RWPE1 (cell line): ENCODE data around the gene SGK1.
"Not testable (repeated sequence)": the region's sequence is repeated elsewhere in the genome, so short reads cannot be mapped to it uniquely, and the experiment has no call there.

Source experiments
- CTCF ChIA-PET: fragments of 350-600 bp; sonication (Branson Sonifier 250); formaldehyde crosslinking; extraction: SDS; loops from one replicate; lab custom pipeline; 2021; lab: Yijun Ruan, JAX
- POLR2A ChIA-PET: fragments of 400-600 bp; formaldehyde crosslinking; extraction: SDS; loops from one replicate; lab custom pipeline; 2020; ENCODE audit warnings: antibody characterized with exemption; ENCODE audit not compliant: low non-redundant PET; lab: Yijun Ruan, JAX
- DNase-seq: peaks from one replicate; pipeline ENCODE4 v3.0.0; 2012; ENCODE audit warnings: low spot score
- H3K27ac ChIP-seq: fragments of 450-650 bp; 2 replicates; pipeline ENCODE4 v1.5.1; 2017
- CTCF ChIP-seq: fragments of 450-650 bp; conservative IDR thresholded peaks from 2 replicates; pipeline ENCODE4 v1.5.1; 2017; ENCODE audit warnings: low read depth, mild to moderate bottlenecking

Gene SGK1

GRCh38 chr6:134322216-134322615 lies 4.3 kb upstream of the SGK1 start:
- POLR2A ChIA-PET, result no interaction called here

DNA sequence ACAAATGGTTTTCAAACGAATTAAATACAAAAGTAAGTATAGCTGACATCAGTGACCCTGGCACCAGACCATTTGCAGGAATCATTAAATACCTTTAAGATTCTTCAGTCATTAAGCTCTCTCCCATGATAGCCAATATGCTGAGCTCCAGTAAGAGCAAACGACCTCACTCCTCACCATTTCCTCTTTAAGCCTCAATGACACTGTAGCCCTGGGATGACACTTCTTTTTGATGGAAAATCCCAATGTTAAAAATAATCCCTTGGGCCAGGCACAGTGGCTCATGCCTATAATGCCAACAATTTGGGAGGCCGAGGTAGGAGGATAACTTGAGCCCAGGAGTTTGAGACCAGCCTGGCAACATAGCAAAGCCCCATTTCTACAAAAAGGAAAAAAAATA lies 3.3 kb upstream of the SGK1 start:
- no peak for DNase-seq
- ChIA-PET POLR2A (no interaction called here), CTCF (no interaction called here)
- no peak overlapping the region for H3K27ac ChIP-seq
- no peak for TF ChIP-seq CTCF

More at GRCh38 chr6:134322216-134322615, 4.3 kb upstream of the SGK1 start:
- no peak for DNase-seq
- H3K27ac ChIP-seq, result no peak overlapping the region
- CTCF ChIA-PET, result no interaction called here
- no peak for TF ChIP-seq CTCF

GRCh38 chr6:134319686-134320085 lies 1.8 kb upstream of the SGK1 start:
- CTCF ChIA-PET, DNase-seq: not testable (repeated sequence)

DNA sequence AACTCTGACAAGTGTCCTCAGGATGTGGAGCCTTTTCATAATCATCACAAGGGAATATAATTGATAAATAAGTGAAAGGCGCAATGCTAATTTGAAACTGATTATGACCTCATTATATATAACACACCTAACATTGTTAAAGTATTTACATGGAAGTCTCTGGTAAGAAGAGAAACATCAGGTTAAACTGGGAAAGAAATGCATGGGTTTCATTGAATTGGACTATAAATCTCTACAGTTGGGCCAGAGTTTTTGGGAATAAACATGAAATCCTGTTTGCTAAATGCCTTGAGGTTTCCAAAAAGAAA lies 1.0 kb upstream of the SGK1 start:
- POLR2A ChIA-PET, result no interaction called here
- no peak for DNase-seq
- no peak overlapping the region for H3K27ac ChIP-seq
- TF ChIP-seq CTCF, result no peak
- CTCF ChIA-PET, result no interaction called here

More at GRCh38 chr6:134319686-134320085, 1.8 kb upstream of the SGK1 start:
- H3K27ac ChIP-seq, POLR2A ChIA-PET: not testable (repeated sequence)

- no peak for TF ChIP-seq CTCF
- POLR2A ChIA-PET, result no interaction called here
- CTCF ChIA-PET, result interaction anchor here (1.0 kb wide), 1 partner anchor 455 kb away, joined by 5 read pairs; no protein-coding TSS in a partner anchor
- H3K27ac ChIP-seq, result no peak overlapping the region
- DNase-seq, result no peak
Observed at GRCh38 chr6:134318236-134318973, 493 bp upstream of the SGK1 start.

- CTCF ChIA-PET, result no interaction called here
- no peak for TF ChIP-seq CTCF
- no peak overlapping the region for H3K27ac ChIP-seq
- POLR2A ChIA-PET, result no interaction called here
- no peak for DNase-seq
Observed at GRCh38 chr6:134316733-134317431, 1.0 kb downstream of the SGK1 start.

- POLR2A ChIA-PET, result no interaction called here
Observed at GRCh38 chr6:134315974-134316441, 1.9 kb downstream of the SGK1 start.

More at GRCh38 chr6:134315974-134316441, 1.9 kb downstream of the SGK1 start:
- CTCF ChIA-PET, result no interaction called here
- no peak overlapping the region for H3K27ac ChIP-seq
- no peak for DNase-seq
- no peak for TF ChIP-seq CTCF
